GM19193 (cell line): ENCODE measurements around the gene PUS7L.

Experiments used
- POLR2A ChIP-seq: IDR thresholded peaks from 4 replicates; pipeline ENCODE4 v1.6.1; 2011; ENCODE audit not compliant: insufficient read depth, insufficient read length; ENCODE audit errors: extremely low read depth

Gene PUS7L, protein sequence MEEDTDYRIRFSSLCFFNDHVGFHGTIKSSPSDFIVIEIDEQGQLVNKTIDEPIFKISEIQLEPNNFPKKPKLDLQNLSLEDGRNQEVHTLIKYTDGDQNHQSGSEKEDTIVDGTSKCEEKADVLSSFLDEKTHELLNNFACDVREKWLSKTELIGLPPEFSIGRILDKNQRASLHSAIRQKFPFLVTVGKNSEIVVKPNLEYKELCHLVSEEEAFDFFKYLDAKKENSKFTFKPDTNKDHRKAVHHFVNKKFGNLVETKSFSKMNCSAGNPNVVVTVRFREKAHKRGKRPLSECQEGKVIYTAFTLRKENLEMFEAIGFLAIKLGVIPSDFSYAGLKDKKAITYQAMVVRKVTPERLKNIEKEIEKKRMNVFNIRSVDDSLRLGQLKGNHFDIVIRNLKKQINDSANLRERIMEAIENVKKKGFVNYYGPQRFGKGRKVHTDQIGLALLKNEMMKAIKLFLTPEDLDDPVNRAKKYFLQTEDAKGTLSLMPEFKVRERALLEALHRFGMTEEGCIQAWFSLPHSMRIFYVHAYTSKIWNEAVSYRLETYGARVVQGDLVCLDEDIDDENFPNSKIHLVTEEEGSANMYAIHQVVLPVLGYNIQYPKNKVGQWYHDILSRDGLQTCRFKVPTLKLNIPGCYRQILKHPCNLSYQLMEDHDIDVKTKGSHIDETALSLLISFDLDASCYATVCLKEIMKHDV

DNA sequence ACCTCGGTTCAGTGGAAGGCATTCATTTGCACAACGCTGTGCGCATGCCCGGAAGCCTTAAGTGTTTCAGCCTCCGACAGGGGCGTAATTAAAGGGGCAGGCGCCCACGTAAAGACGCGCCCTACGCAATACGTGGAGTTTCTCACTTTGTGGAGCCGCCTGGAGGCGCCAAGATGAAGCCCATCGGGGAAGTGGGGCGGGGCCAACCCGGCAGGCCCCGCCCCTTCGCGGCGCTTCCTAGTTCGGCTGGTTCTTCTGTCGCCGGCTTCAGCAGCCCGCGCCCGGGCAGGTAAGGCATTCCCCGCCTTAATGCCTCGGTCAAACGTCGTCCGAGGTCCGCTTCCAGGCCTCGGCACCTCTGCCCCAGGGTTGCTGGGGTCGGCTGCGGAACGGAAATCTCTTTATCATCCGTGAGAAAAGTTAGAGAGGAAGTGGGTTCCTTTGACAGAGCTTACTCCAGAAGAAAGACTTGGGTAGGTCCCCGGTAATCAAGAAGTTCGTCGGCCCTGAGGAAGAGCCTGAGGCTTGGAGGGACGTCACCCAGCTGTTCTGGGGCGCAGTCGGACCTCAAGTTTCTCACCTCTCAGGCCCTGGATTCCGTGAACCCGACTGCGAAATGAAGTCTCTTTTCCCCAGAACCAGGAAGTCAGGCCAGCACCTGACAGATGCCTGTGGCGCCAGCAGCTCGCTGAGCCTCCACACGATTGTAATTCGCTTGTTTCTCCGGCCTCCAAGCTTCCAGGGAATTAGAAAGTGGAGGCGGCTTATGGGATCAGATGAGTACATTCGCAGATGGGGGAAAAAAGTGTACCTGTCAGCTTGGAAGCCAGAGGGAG, at the start of gene PUS7L, which contains the start of gene IRAK4:
PUS7L (minus strand) TSS at position 63 of the 836 bp plus-strand sequence. CDS start 3,545 bp downstream, outside the sequence.
IRAK4 (plus strand) TSS at position 224 of the 836 bp plus-strand sequence. CDS start 9,161 bp downstream, outside the sequence.
- peak; percentile 98 for TF ChIP-seq POLR2A

DNA sequence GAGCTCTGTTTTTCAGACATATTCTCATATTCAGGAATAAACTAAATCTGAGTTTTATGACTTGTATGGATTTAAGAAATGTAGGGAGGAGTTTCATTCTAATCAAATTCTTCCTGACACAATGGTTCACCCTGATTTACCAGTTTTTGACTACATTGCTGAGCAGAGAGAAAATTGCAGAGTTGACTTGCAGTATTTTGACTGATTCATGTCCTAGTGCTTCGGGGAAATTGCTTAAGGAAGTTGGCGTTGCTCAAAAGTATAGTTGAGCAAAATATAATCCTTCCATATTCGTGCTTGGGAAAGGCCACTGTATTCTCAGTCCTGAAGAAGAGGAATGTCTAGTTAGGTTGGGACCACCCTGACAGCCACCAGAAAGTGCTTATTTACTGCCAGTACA, 48.8 kb upstream of the PUS7L start:
- TF ChIP-seq POLR2A: no peak

DNA sequence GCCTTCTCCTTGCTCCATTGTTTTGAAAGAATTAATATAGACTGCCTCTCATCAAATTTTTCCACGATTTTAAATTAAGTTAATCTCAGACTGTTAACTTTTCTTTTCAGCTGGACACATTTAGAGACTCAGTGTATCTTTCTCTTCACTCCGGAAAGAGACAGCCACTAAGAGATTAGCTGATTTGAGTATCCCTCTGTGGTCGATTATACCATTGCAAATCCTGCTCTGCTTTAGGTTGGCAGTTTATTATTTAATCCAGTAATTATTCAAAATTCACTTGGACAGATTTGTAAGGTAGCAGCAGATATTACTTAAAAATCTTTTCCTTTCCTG, 48.1 kb upstream of the PUS7L start:
- TF ChIP-seq POLR2A: no peak

DNA sequence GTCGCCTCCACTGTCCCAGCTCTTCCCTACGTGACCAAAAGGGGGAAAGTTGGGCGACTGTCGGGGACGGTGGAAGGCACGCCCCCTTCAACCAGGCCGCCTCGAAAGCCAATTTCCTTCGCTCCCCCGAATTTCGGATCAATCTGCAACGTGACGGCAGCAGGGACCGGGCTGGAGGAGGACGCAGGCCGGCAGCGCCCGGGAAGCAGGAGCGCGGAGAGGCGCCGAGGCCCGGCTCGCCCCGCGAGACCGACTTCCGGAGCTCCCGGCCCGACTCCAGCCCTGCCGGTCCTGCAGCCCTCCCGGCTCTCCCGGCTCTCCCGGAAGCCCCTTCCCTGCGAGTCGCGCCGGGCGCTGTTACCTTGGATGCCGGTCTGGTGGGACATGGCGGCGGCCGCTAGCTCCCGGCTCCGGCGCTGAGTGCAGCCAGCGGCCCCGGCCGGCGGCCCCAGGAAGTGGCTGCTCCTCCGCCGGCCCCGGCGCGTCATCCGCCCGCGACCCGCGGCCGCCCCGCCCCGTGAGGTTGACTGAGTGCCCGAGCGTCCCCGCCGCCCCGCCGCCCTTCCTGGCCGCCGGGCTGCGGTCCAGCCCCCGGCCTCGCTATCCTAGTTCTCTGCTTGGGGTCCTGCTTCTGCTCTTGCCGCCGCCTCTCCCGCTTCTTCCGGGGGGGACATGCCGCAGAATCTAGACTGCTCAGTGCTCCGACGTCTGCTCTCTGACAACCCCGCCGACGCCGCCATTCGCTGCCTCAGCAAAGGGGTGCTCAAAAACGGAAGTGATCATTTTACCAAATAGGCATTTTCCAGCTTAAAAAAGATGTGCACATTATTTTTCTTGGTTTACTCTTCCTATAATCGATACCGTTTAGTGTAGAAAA, 47.5 kb upstream of the PUS7L start, which contains the start of gene TWF1:
TWF1 (minus strand) TSS at position 458 of the 877 bp plus-strand sequence; CDS start at position 386, 72 bp downstream.
- peak; percentile 95 for TF ChIP-seq POLR2A

DNA sequence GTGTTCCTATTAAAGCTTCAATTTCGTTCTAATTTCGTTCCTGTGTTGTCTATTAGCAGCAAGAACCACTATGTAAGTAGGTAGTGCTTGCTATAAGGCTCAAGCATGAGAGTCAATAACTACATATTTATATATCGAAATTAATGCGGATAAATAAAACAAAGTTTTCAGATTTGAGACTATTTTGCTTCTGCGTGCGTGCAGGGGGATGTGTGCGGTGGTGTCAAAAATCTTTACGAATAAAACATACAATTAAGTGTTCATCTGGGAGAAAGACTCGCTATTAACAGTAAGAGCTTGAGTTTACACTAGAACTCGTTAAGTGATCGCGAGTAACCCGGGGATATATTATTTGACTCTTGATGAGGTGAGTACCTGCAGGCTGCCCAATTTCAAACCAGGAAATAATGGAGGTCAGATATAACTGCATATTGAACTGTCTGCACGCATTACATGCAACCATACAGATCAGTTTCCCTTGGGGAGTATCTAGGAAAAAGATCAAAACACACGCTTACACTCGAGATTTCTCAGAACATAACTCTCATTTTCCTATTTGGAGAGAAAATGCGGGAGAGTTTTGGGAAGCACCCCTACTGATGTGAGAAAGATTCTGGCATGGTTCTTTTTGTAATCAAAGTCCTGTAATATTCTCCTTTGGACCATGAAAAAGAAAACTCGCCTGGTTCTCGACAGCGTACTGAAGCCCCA, 46.7 kb upstream of the PUS7L start:
- TF ChIP-seq POLR2A: no peak

DNA sequence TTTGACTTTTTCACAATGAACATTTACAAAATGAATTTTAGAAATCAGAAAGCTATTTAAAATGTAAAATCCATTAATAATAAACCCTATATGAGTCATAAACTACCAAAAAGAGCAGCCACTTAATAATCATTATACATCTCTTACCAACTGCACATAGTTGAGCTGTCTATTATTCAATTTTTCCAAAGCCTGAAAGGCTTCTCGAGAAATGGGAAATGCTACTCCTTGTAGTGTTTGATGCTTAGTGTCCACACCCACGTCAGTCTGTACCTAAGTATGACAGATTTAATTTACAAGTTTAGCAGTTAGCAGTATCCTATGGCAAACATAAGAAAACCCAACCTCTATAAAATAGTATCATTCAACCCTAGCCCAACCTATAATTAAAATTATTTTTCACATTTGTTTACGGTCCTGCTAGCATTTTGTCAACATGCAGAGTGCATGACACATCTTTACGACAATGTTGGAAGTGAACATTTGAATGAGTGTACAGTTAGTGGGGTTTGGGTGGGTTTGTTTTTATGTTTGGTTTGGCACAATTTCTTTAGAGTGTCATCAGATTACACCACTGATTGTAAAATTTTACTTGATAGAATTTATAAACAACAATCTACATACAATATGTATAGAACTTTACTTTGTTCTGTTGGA, 39.1 kb upstream of the PUS7L start:
- TF ChIP-seq POLR2A: no peak

DNA sequence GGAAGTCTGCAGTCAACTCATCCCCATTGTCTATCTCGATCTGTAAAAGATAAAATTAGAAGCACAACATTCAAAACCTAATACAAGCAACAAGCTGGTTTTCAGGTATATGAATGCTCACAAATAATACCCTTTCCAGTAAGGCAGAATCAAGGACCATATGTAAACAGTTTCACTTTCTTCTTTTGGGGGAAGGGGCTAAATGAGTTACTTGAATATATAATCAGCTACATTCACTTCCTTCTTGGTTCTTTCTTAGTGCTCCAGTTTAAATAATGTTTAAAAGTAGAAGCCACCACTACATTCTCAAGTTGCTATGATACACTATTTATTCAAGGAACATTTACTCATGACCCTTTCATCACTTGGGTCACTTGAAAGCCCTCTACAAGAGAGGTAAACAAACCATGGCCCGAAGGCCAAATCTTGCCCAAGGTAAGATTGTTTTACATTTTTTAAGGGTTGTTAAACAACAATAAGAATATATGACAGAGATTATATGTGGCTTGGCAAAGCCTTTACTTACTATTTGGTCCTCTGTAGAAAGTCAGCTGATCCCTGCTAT, 37.2 kb upstream of the PUS7L start:
- TF ChIP-seq POLR2A: no peak

DNA sequence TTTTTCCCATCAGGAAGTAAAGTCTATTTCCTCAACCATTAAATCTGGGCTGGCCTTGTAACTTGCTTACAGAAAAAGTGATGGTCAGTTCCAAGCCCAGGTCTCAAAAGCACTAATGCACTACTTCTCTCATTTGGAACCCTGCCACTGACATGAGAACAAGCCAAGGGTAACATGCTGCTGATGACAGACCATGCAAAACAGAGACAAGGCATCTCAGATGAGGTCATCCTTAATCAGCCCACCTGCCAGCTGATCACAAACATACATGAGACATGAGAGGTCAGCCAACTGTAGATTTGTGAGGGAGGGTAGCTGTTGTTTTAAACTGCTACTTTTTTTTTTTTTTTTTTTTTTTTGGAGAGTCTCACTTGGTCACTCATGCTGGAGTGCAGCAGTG, 31.4 kb upstream of the PUS7L start:
- TF ChIP-seq POLR2A: no peak

DNA sequence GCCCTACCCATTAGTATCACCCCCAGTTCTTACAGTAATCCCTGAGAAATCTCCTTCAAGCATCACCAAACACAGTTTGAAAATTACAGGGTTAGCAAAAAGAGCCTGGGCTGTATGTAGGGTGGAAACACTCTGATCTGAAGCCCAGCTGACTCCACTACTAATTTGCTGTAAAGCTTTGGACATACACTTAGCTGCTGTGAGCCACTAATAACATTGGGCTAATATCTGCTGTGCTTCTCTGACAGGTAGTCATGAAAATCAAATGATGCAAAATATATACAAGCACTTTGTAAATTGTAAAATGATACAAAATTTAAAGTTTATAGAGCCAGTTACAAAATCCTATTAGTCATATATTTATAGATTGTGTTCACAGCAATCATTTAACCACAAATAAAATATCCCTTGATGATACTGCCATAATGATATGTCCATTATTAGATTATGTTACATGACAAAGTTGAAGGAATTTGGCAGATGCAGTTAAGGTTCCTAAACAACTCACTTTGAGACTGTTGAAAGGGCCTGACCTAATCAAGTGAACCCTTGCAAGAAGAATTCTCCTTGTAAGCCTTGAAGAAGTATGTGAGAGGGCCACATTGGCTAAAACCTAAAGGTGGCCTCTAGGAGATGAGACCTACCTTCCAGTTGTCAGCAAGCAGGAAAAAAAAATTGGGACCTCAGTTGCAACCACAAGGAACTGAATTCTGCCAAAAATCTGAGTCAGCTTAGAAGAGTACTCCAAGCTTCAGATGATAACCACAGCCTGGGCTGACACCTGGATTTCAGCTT, 28.5 kb upstream of the PUS7L start:
- TF ChIP-seq POLR2A: no peak

DNA sequence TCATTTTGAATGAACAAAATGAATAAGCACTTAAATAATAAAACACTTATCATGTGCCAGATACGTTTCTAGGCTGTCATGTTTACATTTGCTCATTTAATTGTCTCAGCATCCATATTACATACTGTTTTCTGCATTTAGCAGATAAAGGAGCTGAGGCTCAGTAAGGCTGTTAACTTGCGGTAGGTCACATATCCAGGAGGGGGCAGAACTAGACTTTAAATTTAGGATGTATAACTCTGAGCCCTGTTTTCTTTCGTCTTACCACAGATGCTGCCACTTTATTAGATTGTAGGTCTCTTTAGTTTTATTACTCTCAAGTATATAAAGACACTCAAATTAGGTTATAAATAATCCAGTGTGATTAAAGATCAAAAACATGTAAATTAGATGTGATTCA, 17.9 kb upstream of the PUS7L start:
- no peak for TF ChIP-seq POLR2A

DNA sequence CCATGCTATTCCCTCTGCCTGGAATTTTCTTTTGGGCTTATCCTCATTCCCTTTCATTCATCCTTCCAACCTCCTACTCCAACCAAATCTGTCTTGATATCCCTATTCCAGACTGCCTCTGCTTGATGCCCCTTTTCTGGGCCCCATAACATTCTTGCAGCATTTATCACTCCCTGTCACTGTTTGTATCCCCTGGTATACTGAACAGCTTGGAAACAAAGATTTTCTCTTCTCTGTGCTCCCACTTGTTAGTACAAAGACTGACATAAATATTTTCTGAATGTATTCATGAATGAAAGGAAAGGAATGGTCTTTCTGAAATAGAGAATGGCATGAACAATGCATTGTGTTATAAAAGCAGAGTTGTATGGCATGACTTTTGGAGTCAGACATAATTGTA, 7.7 kb upstream of the PUS7L start:
- no peak for TF ChIP-seq POLR2A

DNA sequence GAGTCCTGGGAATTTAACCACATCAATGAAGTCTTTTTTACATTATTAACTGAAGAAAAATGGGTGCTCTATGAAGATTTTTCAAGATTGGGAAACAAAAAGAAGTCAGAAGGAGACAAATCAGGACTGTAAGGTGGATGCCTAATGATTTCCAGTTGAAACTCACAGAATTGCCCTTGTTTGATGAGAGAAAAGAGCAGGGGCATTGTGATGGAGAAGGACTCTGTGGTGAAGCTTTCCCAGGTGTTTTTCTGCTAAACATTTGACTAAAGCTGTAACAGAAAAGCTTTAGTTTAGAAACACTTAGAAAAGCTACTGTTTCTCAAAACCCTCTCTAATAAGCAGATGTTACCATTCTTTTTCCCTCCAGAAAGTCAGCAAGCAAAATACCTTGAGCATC, 5.9 kb upstream of the PUS7L start:
- no peak for TF ChIP-seq POLR2A
